GM12872 (cell line): ENCODE measurements around the gene SLC45A3.

Experiments
- CTCF ChIP-seq: IDR thresholded peaks from 3 replicates; pipeline ENCODE4 v1.5.1; 2011; ENCODE audit warnings: low read depth, mild to moderate bottlenecking, low read length, moderate library complexity; ENCODE audit not compliant: insufficient read depth

Gene SLC45A3

GRCh38 chr1:205666372-205667166, 13.7 kb downstream of the SLC45A3 start:
- TF ChIP-seq CTCF = no peak

GRCh38 chr1:205665201-205666045, 14.9 kb downstream of the SLC45A3 start:
- no peak for TF ChIP-seq CTCF

GRCh38 chr1:205664399-205665017, 15.8 kb downstream of the SLC45A3 start:
- TF ChIP-seq CTCF = no peak

- no peak for TF ChIP-seq CTCF
These were observed 16.9 kb downstream of the SLC45A3 start for GRCh38 chr1:205663286-205663936.

GRCh38 chr1:205662791-205663190, 17.5 kb downstream of the SLC45A3 start:
- no peak for TF ChIP-seq CTCF

GRCh38 chr1:205662135-205662738, 18.1 kb downstream of the SLC45A3 start:
- no peak for TF ChIP-seq CTCF
